A549 treated with Mapracorat at 1 μM for 4 hours (cell line): Measurements from ENCODE around the gene RINL. TPM values are rescaled to one million over a fixed set of nuclear protein-coding genes. Genes with fewer than 3 reads are reported as not detected.

Experiments used
- total RNA-seq: library from RNA; stranded (reverse); fragments of 200-300 nt; extraction: Qiagen RNA extraction; gene quantifications from 5 replicates; pipeline ENCODE4 v1.2.3, GENCODE V29; 2022

Gene RINL
- 1.9 to 2.7 TPM (median 2.4 TPM) in 5 replicates for total RNA-seq

GRCh38 chr19:38877781-38878574 is at the start of gene RINL:
RINL (minus strand) TSS chr19:38878275; CDS start chr19:38876742, 1,533 bp downstream.

GRCh38 chr19:38899447-38900201 is 21.5 kb upstream of the RINL start, which contains the start of the genes NFKBIB and SIRT2:
NFKBIB (plus strand) TSS chr19:38899969; CDS start chr19:38900033, 64 bp downstream.
SIRT2 (minus strand) TSS chr19:38899618; CDS start chr19:38899521, 97 bp downstream.

GRCh38 chr19:38849860-38850435 is 28.1 kb downstream of the RINL start, which contains the start of gene HNRNPL:
HNRNPL (minus strand) TSS chr19:38849986; CDS start chr19:38849966, 20 bp downstream.

Other genes starting within 250 kb of the RINL start
- gene ACTN4, start 230.6 kb downstream of the RINL start, total RNA-seq: 852 to 1,166 TPM (median 1,108 TPM) in 5 replicates
- gene CAPN12, start 133.8 kb downstream of the RINL start, total RNA-seq: 3.8 to 7.2 TPM (median 6.3 TPM) in 5 replicates
- gene LGALS7, start 104.8 kb downstream of the RINL start, total RNA-seq: not detected in 5 replicates
- 0.48 to 0.86 TPM (median 0.57 TPM) in 3 of 5 replicates, not detected in the others for gene LGALS7B, start 89.1 kb downstream of the RINL start, total RNA-seq
- 0.41 to 0.74 TPM (median 0.63 TPM) in 5 replicates for gene LGALS4, start 65.3 kb downstream of the RINL start, total RNA-seq
- gene ECH1, start 46.5 kb downstream of the RINL start, total RNA-seq: 272 to 390 TPM (median 289 TPM) in 5 replicates
- gene HNRNPL, start 28.3 kb downstream of the RINL start, total RNA-seq: 317 to 386 TPM (median 357 TPM) in 5 replicates
- gene SIRT2, start 21.3 kb upstream of the RINL start, total RNA-seq: 32.8 to 40.0 TPM (median 37.6 TPM) in 5 replicates
- 61.9 to 127 TPM (median 100 TPM) in 5 replicates for gene NFKBIB, start 21.7 kb upstream of the RINL start, total RNA-seq
- 0.53 to 1.3 TPM (median 1.0 TPM) in 5 replicates for gene CCER2, start 33.9 kb upstream of the RINL start, total RNA-seq
- gene SARS2, start 52.5 kb upstream of the RINL start, total RNA-seq: 44.7 to 57.3 TPM (median 51.6 TPM) in 5 replicates
- 200 to 304 TPM (median 264 TPM) in 5 replicates for gene MRPS12, start 52.7 kb upstream of the RINL start, total RNA-seq
- gene FBXO17, start 97.5 kb upstream of the RINL start, total RNA-seq: 59.5 to 82.4 TPM (median 78.3 TPM) in 5 replicates
- 2.8 to 4.4 TPM (median 3.6 TPM) in 5 replicates for gene FBXO27, start 154.3 kb upstream of the RINL start, total RNA-seq
- 0.05 to 0.17 TPM in 2 of 5 replicates, not detected in the others for gene ACP7, start 206.1 kb upstream of the RINL start, total RNA-seq
- gene PAK4, start 247.5 kb upstream of the RINL start, total RNA-seq: 82.2 to 115 TPM (median 108 TPM) in 5 replicates